Measurements from ENCODE around the gene ABCA2.

The ABCA2 gene

DNA sequence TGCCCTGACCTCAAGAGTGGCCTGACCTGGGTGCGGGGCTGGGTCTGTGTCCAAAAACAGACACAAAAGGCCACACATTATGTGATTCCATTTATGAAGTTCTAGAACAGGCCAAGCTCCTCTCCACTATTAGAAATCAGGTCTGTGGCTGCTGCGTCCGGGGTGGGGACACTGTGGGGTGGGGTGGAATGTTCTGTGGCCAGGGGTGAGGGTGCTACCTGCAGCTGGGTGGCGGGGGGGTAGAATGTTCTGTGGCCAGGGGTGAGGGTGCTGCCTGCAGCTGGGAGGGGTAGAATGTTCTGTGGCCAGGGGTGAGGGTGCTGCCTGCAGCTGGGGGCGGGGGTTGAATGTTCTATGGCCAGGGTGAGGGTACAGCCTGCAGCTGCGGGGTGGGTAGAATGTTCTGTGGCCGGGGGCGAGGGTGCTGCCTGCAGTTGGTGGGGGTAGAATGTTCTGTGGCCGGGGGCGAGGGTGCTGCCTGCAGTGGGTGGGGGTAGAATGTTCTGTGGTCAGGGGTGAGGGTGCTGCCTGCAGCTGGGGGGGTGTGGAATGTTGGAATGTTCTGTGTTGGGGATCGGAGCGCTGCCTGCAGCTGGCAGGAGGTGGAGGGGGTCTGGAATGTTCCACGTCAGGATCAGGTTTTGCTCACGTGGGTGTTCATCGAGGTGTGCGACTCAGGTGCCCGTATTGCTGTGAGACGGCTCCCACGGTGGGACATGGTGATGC, 67.7 kb downstream of the ABCA2 start:
- DNase-seq = no peak

DNA sequence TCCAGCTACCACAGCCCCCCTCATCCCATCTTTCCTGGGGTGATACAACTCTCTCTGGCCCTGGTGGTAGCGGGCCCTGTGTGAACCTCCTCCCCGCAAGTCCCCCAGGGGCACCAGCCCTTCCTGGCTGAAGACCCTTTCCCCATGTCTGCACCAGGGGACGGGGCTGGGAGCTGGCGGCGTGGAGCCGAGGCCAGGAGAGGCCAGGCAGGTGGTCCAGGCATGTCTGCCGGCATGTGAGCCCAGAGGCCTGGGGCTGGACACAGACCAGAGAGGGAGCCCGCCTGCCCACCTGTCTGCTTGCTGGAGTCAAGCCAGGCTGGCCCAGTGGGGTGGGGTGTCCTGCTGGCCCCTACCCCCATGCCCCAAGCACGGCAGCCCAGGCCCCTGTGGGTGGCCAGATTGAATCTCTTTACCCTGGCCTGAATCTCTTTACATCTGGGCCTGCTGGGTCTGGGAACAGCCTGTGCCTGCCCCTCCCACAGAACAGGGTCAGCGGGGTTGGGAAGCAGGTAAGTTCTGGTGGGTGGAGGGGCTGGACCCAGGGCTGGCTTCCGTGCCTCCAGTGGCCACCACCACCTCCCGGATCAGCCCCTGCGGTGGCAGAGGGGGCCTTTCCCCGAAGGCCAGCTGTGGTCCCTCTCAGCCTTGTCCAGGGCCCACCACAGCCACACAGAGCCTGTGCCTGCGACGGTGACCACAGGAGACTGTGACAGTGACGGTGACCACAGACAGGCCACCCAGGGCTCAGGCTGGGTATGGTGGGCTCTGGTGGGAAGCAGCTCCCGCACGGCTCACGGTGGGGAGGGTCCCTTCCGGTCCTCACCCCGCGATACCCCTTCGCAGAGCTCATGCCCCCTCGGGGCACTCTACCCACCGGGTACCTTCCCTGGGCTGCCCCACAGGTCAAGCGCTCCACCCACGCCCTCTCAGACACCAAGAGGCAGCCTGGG, 68.9 kb downstream of the ABCA2 start:
- no peak for DNase-seq

DNA sequence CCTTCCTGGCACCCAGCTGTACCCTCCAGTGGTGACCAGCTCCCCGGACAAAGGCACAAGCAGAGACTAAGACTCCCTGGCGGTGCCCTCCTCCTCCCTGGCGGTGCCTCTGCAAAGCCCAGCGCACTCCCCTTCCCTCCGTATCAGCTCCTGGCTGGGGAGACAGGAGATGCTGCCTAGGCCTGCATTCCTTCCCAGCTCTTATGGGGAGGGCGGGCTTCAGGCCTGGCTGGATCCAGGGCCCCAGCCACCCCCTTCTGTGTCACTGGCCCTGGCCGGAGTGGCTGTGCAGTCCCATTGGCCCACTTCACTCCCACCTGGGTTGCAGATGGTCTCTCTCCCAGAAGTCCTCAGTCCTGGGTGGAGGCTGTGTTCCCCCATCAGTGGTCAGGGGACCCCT, 69.6 kb downstream of the ABCA2 start:
- DNase-seq = no peak

DNA sequence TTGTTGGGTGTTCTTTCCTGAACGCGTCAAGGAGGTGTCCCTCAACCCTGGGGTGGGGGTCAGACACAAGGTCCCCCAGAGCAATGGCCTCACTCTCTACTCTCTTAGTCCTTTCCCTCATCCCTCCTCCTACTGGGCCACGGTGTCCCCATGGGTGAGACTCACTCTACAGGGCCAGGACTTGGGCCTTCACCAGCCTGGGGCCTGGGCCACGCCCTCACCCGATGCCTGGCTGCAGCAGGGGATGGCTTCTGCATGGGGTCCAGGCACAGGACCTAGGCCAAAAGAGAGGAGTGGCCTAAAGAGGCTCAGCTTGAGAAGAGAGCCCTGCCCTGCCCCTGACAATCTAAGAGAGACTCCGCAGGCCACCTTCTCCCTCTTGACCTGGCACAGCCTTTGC, 70.1 kb downstream of the ABCA2 start:
- DNase-seq = no peak

DNA sequence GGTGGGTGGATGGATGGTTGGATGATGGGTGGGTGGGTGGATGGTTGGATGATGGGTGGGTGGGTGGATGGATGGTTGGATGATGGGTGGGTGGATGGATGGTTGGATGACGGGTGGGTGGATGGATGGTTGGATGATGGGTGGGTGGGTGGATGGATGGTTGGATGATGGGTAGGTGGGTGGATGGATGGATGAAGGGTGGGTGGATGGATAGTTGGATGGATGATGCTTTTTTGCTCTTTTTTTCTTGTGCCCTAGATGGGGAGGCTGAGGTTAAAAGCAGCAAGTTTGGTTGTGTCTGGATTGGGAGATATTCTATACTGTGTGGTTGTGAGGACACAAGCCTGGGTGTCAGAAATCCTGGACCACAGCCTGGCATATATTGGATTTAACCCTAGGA, 70.6 kb downstream of the ABCA2 start:
- no peak for DNase-seq
